Erythroblast (primary cell): ENCODE results near the gene EDRF1.

Experiments
- GATA1 ChIP-seq: IDR thresholded peaks from 2 replicates; pipeline ENCODE4 v1.6.1; 2011; ENCODE audit warnings: low read depth, mild to moderate bottlenecking, control low read depth, low read length, moderate library complexity
- POLR2A ChIP-seq: IDR thresholded peaks from 2 replicates; pipeline ENCODE4 v1.6.1; 2011; ENCODE audit warnings: mild to moderate bottlenecking, low read length

DNA sequence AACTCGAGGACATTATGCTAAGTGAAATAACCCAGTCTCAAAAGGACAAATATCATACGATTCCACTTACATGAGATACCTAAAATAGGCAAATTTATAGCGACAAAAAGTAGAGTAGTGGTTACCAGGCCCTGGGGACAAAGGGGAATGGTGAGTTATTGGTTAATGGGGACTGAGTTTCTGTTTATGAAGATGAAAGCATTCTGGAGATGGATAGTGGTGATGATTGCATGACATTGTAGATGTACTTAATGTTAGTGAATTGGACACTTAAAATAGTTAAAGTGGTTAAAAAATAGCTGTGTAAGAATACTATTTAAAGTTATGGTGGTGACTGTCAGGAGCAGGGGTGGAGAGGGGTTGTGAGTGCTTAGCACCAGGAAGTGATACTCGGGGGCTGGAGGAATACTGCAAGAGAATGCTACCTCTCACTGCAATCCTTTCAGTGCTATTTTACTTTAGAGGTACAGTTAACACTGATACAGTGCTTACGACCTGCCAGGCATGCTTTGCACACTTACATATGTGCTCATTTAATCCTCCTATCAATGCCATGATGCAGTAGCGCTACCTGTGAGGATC is 19.9 kb upstream of the EDRF1 start:
- TF ChIP-seq POLR2A (no peak), GATA1 (no peak)
